Measurements from ENCODE around the gene ZNF14. TPM values are rescaled to one million over a fixed set of nuclear protein-coding genes. Genes with fewer than 3 reads are reported as not detected.
"Not testable (repeated sequence)": the region's sequence is repeated elsewhere in the genome, so short reads cannot be mapped to it uniquely, and the experiment has no call there.

Gene ZNF14
- total and polyA plus RNA-seq, 12 donors, result 2.7 to 8.5 (median 4.2) TPM

DNA sequence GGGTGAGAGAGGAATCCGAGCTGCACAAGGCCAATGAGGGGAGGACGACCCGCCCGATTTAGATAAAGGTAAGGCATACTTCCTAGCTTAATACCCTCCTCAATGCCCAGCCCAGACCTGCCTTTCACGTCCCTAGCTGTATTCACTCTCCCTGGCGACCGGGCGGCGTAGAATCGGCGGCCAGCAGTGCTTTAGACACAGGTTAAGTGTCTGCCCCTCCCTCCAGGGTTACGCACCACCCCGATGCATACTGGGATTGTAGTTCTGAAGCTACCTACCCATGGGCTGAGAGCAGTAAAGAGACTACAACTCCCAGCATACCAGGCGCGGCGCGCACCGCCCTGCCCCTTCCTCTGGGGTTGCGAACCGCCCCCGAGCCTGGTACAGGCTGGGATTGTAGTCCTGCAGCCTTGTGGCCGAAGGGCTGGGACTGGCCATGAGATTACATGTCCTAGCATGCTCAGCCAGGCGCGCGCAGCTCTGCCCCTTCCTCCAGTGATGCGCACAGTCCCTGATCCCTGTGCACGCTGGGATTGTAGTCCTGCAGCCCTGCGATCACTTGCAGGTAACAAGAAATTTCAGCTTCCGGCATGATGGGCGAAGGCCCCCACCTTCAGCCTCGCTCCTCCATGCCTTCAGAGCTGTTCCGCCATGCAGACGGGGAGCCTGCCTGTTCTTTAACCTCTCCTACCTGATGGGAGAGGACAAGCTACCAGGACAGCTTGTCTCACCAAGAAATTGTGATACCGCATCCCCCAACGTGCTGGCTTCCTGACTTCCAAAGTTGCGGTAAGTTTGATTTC is 43.5 kb upstream of the ZNF14 start:
- intact Hi-C loops (cut with DNase I), result no loop called here
- Histone ChIP-seq H3K4me3 (peak overlapping the region; percentile 25 to 84 (median 58)), H3K36me3 (replicated peaks in 1 of 2) (no peaks in the 10 kb centered on the region), H3K27me3 (no peaks in the 10 kb centered on the region), H3K4me1 (replicated peaks in 1 of 2) (peaks cover 0 to 19% of the 10 kb centered on the region in 2 donors), H3K9me3 (replicated peaks in 1 of 3) (no peaks in the 10 kb centered on the region), H3K27ac (peak overlapping the region in 3 of 5 donors; percentile 45 to 87 (median 68))
- TF ChIP-seq POLR2A (IDR thresholded peaks at IDR 0.05), result peak in 1 of 2 donors; percentile 81
- TF ChIP-seq, protein P1, sequence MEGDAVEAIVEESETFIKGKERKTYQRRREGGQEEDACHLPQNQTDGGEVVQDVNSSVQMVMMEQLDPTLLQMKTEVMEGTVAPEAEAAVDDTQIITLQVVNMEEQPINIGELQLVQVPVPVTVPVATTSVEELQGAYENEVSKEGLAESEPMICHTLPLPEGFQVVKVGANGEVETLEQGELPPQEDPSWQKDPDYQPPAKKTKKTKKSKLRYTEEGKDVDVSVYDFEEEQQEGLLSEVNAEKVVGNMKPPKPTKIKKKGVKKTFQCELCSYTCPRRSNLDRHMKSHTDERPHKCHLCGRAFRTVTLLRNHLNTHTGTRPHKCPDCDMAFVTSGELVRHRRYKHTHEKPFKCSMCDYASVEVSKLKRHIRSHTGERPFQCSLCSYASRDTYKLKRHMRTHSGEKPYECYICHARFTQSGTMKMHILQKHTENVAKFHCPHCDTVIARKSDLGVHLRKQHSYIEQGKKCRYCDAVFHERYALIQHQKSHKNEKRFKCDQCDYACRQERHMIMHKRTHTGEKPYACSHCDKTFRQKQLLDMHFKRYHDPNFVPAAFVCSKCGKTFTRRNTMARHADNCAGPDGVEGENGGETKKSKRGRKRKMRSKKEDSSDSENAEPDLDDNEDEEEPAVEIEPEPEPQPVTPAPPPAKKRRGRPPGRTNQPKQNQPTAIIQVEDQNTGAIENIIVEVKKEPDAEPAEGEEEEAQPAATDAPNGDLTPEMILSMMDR (IDR thresholded peaks at IDR 0.05), result peak in 2 of 6 experiments; percentile 10 to 19
- peak; percentile 97 to 99 (median 98) for DNase-seq
- WGBS, 4 donors, result 0% methylated on average over 15 to 36 of the region's 36 CpGs

DNA sequence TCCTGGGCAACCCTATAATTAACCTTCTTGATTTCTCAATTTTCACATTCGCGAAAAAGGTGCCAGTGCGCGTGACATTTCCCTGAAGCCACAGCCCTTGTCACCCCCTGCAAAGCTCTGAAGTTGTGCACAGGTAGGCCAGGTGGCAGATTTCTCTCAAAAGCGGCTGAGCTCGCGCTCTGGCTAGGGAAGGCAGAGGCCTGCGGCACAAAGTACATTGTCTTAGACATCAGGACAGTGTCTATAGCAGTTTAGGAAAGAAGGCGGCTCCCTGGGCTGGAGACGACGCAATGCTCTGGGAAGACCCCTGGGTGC is 42.9 kb upstream of the ZNF14 start:
- 1 to 3% (median 1%) methylated on average over 11 of the region's 11 CpGs for WGBS, 4 donors
- H3K4me3 ChIP-seq, result peak overlapping the region; percentile 25 to 84 (median 58)
- H3K27ac ChIP-seq, result peak overlapping the region in 3 of 5 donors; percentile 45 to 87 (median 68)
- DNase-seq, result no peak
- H3K4me1 ChIP-seq (replicated peaks in 1 of 2), result peaks cover 0 to 19% of the 10 kb centered on the region in 2 donors
- H3K27me3 ChIP-seq, result no peaks in the 10 kb centered on the region
- H3K9me3 ChIP-seq (replicated peaks in 1 of 3), result no peaks in the 10 kb centered on the region
- no peaks in the 10 kb centered on the region for H3K36me3 ChIP-seq (replicated peaks in 1 of 2)
- intact Hi-C loops (cut with DNase I), result no loop called here
- TF ChIP-seq POLR2A (IDR thresholded peaks at IDR 0.05), result no peak
- TF ChIP-seq, protein P1 (IDR thresholded peaks at IDR 0.05), result no peak

DNA sequence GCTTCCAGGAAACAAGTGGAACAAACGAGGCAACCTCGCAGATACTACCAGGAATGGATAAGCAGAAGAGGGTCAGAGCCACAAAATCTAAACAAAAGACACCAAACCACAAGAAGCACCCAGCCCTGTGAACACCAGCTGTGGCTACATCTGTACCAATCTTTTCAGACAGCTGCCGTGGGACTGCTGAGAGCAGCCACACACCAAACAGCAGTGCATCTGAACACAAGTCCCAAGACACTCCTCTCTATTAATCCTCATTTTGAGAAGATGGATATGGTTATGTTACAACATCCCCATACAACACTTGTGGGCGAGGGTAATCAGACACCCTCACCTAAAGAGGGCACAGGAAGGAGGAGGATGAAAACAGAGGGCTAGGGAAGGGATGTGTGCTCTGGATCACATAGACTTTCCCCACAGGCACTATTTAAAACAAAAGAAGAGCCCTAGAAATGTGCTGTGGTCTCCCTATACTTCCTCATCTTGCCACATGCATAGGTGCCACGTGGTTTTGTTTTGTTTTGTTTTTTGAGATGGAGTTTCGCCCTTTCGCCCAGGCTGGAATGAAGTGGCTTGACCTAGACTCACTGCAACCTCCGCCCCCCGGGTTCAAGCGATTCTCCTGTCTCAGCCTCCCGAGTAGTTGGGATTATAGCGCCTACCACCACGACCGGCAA is 41.6 kb upstream of the ZNF14 start:
- intact Hi-C loops (cut with DNase I), result no loop called here
- TF ChIP-seq, protein P1 (IDR thresholded peaks at IDR 0.05), result no peak
- TF ChIP-seq POLR2A (IDR thresholded peaks at IDR 0.05), result no peak
- no peak for DNase-seq
- 84 to 89% (median 86%) methylated on average over 14 of the region's 14 CpGs for WGBS, 4 donors
- Histone ChIP-seq H3K4me1 (replicated peaks in 1 of 2) (peaks cover 0 to 19% of the 10 kb centered on the region in 2 donors), H3K27ac (no peak overlapping the region), H3K9me3 (replicated peaks in 1 of 3) (no peaks in the 10 kb centered on the region), H3K27me3 (no peaks in the 10 kb centered on the region), H3K36me3 (replicated peaks in 1 of 2) (no peaks in the 10 kb centered on the region), H3K4me3 (no peak overlapping the region)

DNA sequence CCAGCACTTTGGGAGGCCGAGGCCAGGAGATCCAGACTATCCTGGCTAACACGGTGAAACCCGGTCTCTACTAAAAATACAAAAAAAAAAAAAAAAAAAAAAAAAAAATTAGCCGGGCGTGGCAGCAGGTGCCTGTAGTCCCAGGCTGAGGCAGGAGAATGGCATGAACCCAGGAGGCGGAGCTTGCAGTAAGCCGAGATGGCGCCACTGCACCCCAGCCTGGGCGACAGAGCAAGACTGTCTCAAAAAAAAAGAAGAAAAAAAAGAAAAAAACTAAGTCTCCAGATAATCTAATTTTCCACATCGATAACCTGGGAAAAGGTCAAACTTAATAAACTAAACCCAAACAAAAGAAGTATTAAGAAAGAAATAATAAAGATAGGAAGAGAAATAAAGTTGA is 39.1 kb upstream of the ZNF14 start:
- H3K36me3 ChIP-seq (replicated peaks in 1 of 2); intact Hi-C loops (cut with DNase I); H3K9me3 ChIP-seq (replicated peaks in 1 of 3); H3K4me3 ChIP-seq; H3K27ac ChIP-seq; DNase-seq; H3K27me3 ChIP-seq: not testable (repeated sequence)
- WGBS, 4 donors, result 80 to 88% (median 83%) methylated on average over 9 to 10 of the region's 10 CpGs
- H3K4me1 ChIP-seq (replicated peaks in 1 of 2), result peaks cover 0 to 12% of the 10 kb centered on the region in 2 donors

DNA sequence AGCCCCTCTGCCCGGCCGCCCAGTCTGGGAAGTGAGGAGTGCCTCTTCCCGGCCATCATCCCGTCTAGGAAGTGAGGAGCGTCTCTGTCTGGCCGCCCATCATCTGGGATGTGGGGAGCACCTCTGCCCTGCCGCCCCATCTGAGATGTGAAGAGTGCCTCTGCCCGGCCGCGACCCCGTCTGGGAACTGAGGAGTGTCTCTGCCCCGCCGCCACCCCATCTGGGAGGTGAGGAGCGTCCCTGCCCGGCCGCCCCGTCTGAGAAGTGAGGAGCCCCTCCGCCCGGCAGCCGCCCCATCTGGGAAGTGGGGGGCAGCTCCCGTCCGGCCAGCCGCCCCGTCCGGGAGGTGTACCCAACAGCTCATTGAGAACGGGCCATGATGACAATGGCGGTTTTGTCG is 37.1 kb upstream of the ZNF14 start:
- H3K27me3 ChIP-seq; H3K4me3 ChIP-seq; DNase-seq; H3K9me3 ChIP-seq (replicated peaks in 1 of 3); intact Hi-C loops (cut with DNase I); H3K36me3 ChIP-seq (replicated peaks in 1 of 2); H3K4me1 ChIP-seq (replicated peaks in 1 of 2); H3K27ac ChIP-seq: not testable (repeated sequence)
- 92 to 97% (median 95%) methylated on average over 5 to 28 of the region's 28 CpGs for WGBS, 4 donors

Measured in adrenal gland (tissue), 12 donors.